T-helper 1 cell treated with Interleukin-12 subunit alpha and Interleukin-12 subunit beta and Interleukin-4 antibody, amounts not matched to agents 30 ng/mL and 1 ng/mL, for 36 hours (primary cell): ENCODE data around the gene GAR1. TPM values are rescaled to one million over a fixed set of nuclear protein-coding genes. Genes with fewer than 3 reads are reported as not detected.
"Not testable (repeated sequence)": the region's sequence is repeated elsewhere in the genome, so short reads cannot be mapped to it uniquely, and the experiment has no call there.

Experiments
- intact Hi-C: fragments of 100-400 bp; cut with micrococcal nuclease; formaldehyde crosslinking; loops from one replicate; pipeline ENCODE4 v1.15.1; 2024
- total RNA-seq: library from RNA; stranded (reverse); gene quantifications from 2 replicates; pipeline ENCODE4 v1.2.3, GENCODE V29; 2022

The GAR1 gene
- total RNA-seq, 1 donor from 2014 or later = 27.7 TPM

- intact Hi-C loops = no loop called here
Observed at GRCh38 chr4:109833756-109834155, 18.2 kb downstream of the GAR1 start.

- intact Hi-C loops = no loop called here
Observed at GRCh38 chr4:109836985-109837384, 21.4 kb downstream of the GAR1 start.

GRCh38 chr4:109846395-109847098, 31.0 kb downstream of the GAR1 start:
- intact Hi-C loops = no loop called here

- intact Hi-C loops = no loop called here
Observed at GRCh38 chr4:109847896-109848442, 32.4 kb downstream of the GAR1 start, which contains the start of gene LRIT3. Gene LRIT3, plus strand, starts transcription at chr4:109848107. Its CDS starts 95 bp downstream, at chr4:109848202.

- intact Hi-C loops = no loop called here
Observed at GRCh38 chr4:109848501-109848900, 32.9 kb downstream of the GAR1 start.

- intact Hi-C loops = no loop called here
Observed at GRCh38 chr4:109850601-109851000, 35.0 kb downstream of the GAR1 start.

GRCh38 chr4:109859426-109860300, 44.1 kb downstream of the GAR1 start:
- intact Hi-C loops = not testable (repeated sequence)

- intact Hi-C loops = no loop called here
Observed at GRCh38 chr4:109861271-109861670, 45.7 kb downstream of the GAR1 start.

- intact Hi-C loops = no loop called here
Observed at GRCh38 chr4:109861916-109862511, 46.5 kb downstream of the GAR1 start.

GRCh38 chr4:109864134-109864533, 48.6 kb downstream of the GAR1 start:
- intact Hi-C loops = no loop called here

- intact Hi-C loops = no loop called here
Observed at GRCh38 chr4:109870061-109870460, 54.5 kb downstream of the GAR1 start.

- intact Hi-C loops = no loop called here
Observed at GRCh38 chr4:109872065-109872464, 56.5 kb downstream of the GAR1 start.

- intact Hi-C loops = no loop called here
Observed at GRCh38 chr4:109872950-109873656, 57.5 kb downstream of the GAR1 start.

- intact Hi-C loops = no loop called here
Observed at GRCh38 chr4:109873791-109874514, 58.4 kb downstream of the GAR1 start.

Other genes starting within 250 kb of the GAR1 start
- 32.6 and 34.0 TPM in 2 replicates for gene CASP6, start 112.3 kb upstream of the GAR1 start, total RNA-seq
- 14.1 and 15.2 TPM in 2 replicates for gene PLA2G12A, start 85.7 kb upstream of the GAR1 start, total RNA-seq
- not detected in 2 replicates for gene CFI, start 13.8 kb upstream of the GAR1 start, total RNA-seq
- 0.15 TPM in 1 of 2 replicates, not detected in the other for gene RRH, start 12.2 kb downstream of the GAR1 start, total RNA-seq
- gene LRIT3, start 32.3 kb downstream of the GAR1 start, total RNA-seq = 0.15 and 0.32 TPM in 2 replicates
- gene EGF, start 97.1 kb downstream of the GAR1 start, total RNA-seq = not detected in 2 replicates